Glutamatergic neuron (in vitro differentiated cells): ENCODE measurements around the gene HPCAL4. TPM values are rescaled to one million over a fixed set of nuclear protein-coding genes. Genes with fewer than 3 reads are reported as not detected.
A peak's percentile ranks its signal among the peaks of the same experiment; 100 is the strongest.

Experiments
- DNase-seq: peaks from one replicate; pipeline ENCODE4 v3.0.0; 2022
- H3K27ac Mint-ChIP-seq: one replicate; pipeline ENCODE4 v1.8.0; 2020; ENCODE audit warnings: mild to moderate bottlenecking, mixed read lengths, inconsistent platforms; ENCODE audit not compliant: unreplicated experiment
- H3K27me3 Mint-ChIP-seq: one replicate; pipeline ENCODE4 v1.8.0; 2020; ENCODE audit warnings: mild to moderate bottlenecking, moderate library complexity, mixed read lengths, inconsistent platforms; ENCODE audit not compliant: unreplicated experiment
- H3K36me3 Mint-ChIP-seq: one replicate; pipeline ENCODE4 v1.8.0; 2020; ENCODE audit warnings: mild to moderate bottlenecking, mixed read lengths, inconsistent platforms; ENCODE audit not compliant: unreplicated experiment
- H3K4me1 Mint-ChIP-seq: one replicate; pipeline ENCODE4 v1.8.0; 2020; ENCODE audit warnings: mild to moderate bottlenecking, low read depth, mixed read lengths, inconsistent platforms; ENCODE audit not compliant: unreplicated experiment
- H3K4me3 Mint-ChIP-seq: one replicate; pipeline ENCODE4 v1.8.0; 2020; ENCODE audit warnings: mild to moderate bottlenecking, mixed read lengths, inconsistent platforms; ENCODE audit not compliant: unreplicated experiment
- H3K9me3 Mint-ChIP-seq: one replicate; pipeline ENCODE4 v1.8.0; 2020; ENCODE audit warnings: mild to moderate bottlenecking, moderate library complexity, mixed read lengths, inconsistent platforms; ENCODE audit not compliant: unreplicated experiment
- total RNA-seq: library from RNA; stranded (reverse); fragmentation: NEBNext Ultra II Directional; extraction: Animal tissue kit (Norgen Biotek cat#: 25700); gene quantifications from one replicate; pipeline ENCODE4 v1.2.1, GENCODE V29; 2021; ENCODE audit not compliant: unreplicated experiment
- TF ChIP-seq, protein P1 (sequence below): fragments of 200-600 bp; sonication (generic); IDR thresholded peaks from one replicate; pipeline ENCODE4 v1.5.0; 2021; ENCODE audit not compliant: partially characterized antibody, unreplicated experiment

The HPCAL4 gene
- total RNA-seq, 1 donor from 2014 or later, result not detected

DNA sequence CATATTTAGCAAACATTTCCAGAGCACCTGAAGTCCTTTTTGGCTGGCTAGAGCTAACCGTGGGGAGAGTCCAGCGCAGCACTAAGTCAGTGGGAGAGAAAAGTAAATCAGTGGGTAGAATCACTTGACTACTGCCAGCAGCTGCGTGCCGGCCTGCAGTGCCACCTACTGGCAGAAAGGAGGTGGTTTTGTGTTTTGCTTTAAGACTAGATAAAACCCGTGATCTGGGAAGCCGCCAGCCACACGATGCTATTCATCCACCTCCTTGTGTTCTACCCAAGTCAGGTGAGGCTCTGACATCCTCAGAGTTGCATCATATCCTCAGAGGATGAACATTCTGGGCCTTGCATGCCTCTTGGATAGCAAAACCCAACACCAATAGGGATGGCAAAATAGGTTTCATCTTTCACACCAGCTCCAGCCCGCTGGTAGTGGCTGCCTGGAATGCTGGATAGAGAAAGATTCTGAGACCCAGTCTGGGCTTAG is 37.6 kb downstream of the HPCAL4 start:
- H3K27me3 Mint-ChIP-seq, result peaks cover 7% of the 10 kb centered on the region
- TF ChIP-seq, protein P1, sequence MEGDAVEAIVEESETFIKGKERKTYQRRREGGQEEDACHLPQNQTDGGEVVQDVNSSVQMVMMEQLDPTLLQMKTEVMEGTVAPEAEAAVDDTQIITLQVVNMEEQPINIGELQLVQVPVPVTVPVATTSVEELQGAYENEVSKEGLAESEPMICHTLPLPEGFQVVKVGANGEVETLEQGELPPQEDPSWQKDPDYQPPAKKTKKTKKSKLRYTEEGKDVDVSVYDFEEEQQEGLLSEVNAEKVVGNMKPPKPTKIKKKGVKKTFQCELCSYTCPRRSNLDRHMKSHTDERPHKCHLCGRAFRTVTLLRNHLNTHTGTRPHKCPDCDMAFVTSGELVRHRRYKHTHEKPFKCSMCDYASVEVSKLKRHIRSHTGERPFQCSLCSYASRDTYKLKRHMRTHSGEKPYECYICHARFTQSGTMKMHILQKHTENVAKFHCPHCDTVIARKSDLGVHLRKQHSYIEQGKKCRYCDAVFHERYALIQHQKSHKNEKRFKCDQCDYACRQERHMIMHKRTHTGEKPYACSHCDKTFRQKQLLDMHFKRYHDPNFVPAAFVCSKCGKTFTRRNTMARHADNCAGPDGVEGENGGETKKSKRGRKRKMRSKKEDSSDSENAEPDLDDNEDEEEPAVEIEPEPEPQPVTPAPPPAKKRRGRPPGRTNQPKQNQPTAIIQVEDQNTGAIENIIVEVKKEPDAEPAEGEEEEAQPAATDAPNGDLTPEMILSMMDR, result peak; percentile 86
- peak; percentile 83 for DNase-seq
- peaks cover 23% of the 10 kb centered on the region for H3K4me1 Mint-ChIP-seq
- H3K36me3 Mint-ChIP-seq, result no peaks in the 10 kb centered on the region
- peaks cover 8% of the 10 kb centered on the region for H3K9me3 Mint-ChIP-seq
- H3K27ac Mint-ChIP-seq, result no peak overlapping the region
- H3K4me3 Mint-ChIP-seq, result no peak overlapping the region

DNA sequence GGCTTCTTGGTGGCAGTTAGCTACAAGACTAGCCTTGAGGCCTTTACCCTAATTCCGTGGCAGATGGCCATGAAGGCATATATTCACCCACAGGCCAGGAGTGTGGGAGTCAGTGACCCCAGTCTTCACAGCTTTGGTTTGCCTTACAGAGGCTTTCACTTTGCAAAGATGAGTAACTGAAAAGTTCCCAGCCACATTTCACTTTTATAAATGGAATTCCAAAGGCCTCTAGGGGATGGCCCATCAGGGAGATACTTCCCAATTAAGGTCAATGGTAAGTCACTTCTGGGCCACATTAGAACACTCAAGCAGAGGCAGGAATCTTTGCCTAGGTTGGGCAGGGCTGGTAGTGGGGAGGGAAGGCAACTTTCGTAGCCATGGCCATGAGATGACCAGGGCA is 38.7 kb downstream of the HPCAL4 start:
- H3K4me3 Mint-ChIP-seq, result no peak overlapping the region
- peaks cover 5% of the 10 kb centered on the region for H3K27me3 Mint-ChIP-seq
- TF ChIP-seq, protein P1, result no peak
- peaks cover 5% of the 10 kb centered on the region for H3K9me3 Mint-ChIP-seq
- DNase-seq, result no peak
- H3K4me1 Mint-ChIP-seq, result peaks cover 29% of the 10 kb centered on the region
- no peak overlapping the region for H3K27ac Mint-ChIP-seq
- no peaks in the 10 kb centered on the region for H3K36me3 Mint-ChIP-seq

DNA sequence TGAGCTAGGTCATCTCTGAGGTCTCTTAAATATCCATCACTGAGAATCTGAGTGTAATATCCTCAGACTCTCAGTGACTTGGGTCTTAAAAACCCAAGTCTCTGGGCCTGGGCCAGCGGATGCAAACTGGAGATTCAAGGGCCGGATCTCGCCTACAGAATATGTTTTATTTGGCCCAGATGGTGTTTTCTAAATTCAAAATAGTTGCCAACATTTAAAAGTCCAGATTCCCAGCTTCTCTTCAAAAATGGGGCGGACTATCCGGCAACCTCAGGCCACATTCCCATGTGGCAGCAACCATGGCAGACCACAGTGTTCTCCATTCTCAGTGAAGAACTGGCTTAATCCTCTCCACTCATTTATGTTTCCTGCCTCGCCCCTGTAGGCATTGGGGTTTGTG is 39.1 kb downstream of the HPCAL4 start:
- peaks cover 3% of the 10 kb centered on the region for H3K27me3 Mint-ChIP-seq
- no peak overlapping the region for H3K27ac Mint-ChIP-seq
- peaks cover 26% of the 10 kb centered on the region for H3K4me1 Mint-ChIP-seq
- TF ChIP-seq, protein P1, result no peak
- H3K4me3 Mint-ChIP-seq, result no peak overlapping the region
- DNase-seq, result no peak
- no peaks in the 10 kb centered on the region for H3K36me3 Mint-ChIP-seq
- peaks cover 1% of the 10 kb centered on the region for H3K9me3 Mint-ChIP-seq

DNA sequence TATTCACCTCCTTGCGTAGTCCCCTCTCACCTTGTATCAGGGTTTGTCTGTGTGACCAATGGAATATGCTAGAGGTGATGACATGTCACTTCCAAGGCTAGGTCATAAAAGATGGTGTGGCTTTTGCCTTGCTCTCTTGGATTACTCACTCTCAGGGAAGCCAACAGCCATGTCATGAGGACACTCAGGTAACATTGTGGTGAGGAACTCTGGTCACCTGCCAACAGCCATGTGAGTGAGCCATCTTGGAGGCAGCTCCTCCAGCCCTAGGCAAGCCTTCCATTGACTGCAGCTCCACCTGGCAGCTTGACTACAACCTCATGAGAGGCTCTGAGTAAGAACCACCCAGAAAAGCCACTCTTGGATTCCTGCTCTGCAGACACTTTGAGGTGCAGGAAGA is 40.8 kb downstream of the HPCAL4 start:
- Mint-ChIP-seq H3K27ac (no peak overlapping the region), H3K36me3 (no peaks in the 10 kb centered on the region), H3K4me3 (no peak overlapping the region), H3K4me1 (peaks cover 23% of the 10 kb centered on the region), H3K9me3 (peaks cover 5% of the 10 kb centered on the region), H3K27me3 (peaks cover 7% of the 10 kb centered on the region)
- TF ChIP-seq, protein P1, result no peak
- DNase-seq, result no peak

DNA sequence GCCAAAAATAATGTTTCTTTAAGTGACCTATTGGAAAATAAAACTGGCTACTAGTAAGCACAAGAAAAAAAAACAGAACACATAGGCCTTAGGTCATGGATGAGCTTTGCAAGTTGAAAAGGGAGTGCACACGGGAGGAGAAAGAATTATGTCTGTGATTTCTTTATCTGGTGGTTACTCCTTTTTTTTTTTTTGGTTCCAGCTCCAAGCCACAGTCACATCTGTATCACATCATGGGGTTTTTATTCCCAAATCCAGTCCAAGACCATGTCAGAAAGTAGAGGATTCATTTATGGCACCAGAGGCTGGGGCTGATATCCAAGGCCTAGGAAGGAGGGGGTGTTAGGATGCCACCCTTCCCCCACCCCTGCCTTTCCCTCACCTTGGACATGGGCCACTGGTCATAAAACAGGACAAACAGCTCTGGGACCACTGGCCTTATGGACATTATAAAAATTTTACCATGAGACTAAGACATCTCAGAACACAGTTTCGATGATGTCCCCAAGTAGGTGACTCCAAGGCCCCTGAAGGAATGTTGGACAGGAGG is 41.5 kb downstream of the HPCAL4 start:
- TF ChIP-seq, protein P1, result no peak
- Mint-ChIP-seq H3K9me3 (peaks cover 6% of the 10 kb centered on the region), H3K4me3 (no peak overlapping the region), H3K27me3 (peaks cover 7% of the 10 kb centered on the region), H3K4me1 (peaks cover 26% of the 10 kb centered on the region), H3K36me3 (no peaks in the 10 kb centered on the region), H3K27ac (no peak overlapping the region)
- no peak for DNase-seq
